Stimulated activated CD8-positive, alpha-beta memory T cell treated with anti-CD3 and anti-CD28 coated beads, Interleukin-4, amount 100 ng/mL, for 48 hours (primary cell): ENCODE measurements around the gene TSTD1.
"Not testable (repeated sequence)": the region's sequence is repeated elsewhere in the genome, so short reads cannot be mapped to it uniquely, and the experiment has no call there.

Experiments
- DNase-seq: peaks from one replicate; pipeline ENCODE4 v3.0.0-alpha.2; 2020

Gene TSTD1

DNA sequence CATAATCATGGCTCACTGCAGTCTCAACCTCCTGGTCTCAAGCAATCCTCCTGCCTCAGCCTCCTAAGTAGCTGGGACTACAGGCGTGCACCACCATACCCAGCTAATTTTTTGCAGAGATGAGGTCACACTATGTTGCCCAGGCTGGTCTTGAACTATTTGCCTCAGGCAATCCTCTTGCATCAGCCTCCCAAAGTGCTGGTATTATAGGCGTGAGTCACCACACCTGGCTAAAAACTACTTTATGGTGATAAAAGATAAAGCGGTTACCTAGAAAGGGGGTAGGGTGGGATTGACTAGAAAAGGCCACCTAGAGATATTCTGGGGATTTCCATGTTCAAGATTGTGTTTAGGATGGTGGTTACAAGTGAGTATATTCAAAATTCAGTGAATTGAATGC, 5.0 kb downstream of the TSTD1 start:
- no peak for DNase-seq

DNA sequence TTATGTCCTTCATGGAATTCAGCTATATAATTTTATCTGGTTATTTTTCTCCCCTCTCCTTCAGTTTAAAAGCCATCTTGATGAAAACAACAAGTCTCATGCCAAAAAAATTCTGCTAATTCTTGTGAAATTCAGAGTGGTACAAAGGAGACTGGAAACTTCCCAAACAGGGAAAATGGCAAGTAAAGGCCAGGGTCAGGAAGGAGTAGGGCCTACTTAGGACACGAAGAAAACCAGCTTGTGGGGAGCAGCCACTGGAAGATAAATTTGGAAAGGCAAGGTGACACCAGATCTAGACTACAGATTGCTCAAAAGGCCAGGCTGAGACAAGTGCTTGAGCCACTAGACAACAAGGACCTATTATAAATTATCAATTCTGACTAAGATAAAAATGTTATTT, 6.4 kb downstream of the TSTD1 start:
- no peak for DNase-seq

DNA sequence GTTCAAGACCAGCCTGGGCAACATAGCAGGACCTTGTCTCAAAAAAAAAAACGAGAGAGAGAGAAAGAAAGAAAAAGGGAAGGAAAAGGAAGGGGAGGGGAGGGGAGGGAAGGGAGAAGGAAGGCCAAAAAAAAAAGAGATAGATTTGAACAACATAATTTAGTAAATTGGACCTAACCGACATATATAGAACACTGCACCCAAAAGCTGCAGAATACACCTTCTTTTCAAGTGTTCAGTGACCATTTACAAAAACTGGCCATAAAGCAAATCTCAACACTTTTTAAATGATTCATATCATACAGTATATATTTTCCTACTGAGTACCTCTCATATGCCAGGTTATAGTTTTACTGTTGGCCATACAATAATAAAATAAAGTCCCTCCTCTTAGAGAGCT, 6.9 kb downstream of the TSTD1 start:
- no peak for DNase-seq

DNA sequence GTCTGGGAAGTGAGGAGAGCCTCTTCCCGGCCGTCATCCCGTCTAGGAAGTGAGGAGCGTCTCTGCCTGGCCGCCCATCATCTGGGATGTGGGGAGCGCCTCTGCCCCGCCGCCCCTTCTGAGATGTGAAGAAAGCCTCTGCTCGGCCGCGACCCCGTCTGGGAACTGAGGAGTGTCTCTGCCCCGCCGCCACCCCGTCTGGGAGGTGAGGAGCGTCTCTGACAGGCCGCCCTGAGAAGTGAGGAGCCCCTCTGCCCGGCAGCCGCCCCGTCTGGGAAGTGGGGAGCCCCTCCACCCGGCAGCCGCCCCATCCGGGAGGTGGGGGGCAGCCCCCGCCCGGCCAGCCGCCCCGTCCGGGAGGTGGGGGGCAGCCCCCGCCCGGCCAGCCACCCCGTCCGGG, 9.3 kb downstream of the TSTD1 start:
- not testable (repeated sequence) for DNase-seq

DNA sequence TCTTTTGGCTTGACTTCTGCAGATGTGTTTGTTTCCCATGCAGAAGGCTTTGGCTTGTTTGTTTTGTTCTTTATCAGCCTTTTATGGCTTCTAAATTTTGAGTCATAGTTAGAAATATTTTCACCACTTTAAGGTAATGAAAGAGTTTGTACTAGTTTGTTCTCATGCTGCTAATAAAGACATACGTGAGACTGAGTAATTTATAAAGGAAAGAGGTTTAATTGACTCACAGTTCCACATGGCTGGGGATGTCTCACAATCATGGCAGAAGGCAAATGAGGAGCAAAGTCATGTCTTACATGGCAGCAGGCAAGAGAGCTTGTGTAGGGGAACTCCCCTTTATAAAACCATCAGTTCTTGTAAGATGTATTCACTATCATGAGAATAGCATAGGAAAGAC, 11.8 kb downstream of the TSTD1 start:
- DNase-seq, result not testable (repeated sequence)

DNA sequence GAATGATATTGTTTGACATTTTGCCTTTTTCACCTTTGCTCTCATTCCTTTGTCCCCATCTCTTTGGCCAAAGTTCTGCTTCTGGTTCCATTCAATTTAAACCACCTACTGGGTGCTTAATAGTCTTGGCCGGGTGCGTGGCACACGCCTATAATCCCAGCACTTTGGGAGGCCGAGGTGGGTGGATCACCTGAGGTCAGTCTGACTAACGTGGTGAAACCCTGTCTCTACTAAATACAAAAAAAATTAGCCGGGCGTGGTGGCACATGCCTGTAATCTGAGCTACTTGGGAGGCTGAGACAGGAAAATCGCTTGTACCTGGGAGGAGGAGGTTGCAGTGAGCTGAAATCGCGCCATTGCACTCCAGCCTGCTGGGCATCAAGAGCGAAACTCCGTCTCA, 16.3 kb downstream of the TSTD1 start:
- DNase-seq, result not testable (repeated sequence)

DNA sequence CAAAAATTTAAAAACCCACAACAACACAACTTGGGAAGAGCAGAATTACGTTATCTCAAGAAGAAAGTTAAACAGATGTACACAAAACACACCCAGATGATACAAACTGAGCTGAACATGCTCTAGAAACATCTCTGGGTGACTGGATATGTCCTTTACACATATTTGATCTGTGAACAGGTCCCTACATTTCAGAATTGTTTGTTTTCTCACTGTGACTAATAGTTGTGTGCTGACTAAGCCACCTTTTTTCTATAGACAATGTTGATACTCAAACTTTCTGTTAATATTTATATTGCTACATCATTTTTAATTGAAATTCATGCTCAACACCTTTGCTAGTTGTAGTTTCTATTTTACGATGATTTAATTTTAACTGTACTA, 16.8 kb downstream of the TSTD1 start:
- DNase-seq, result no peak

DNA sequence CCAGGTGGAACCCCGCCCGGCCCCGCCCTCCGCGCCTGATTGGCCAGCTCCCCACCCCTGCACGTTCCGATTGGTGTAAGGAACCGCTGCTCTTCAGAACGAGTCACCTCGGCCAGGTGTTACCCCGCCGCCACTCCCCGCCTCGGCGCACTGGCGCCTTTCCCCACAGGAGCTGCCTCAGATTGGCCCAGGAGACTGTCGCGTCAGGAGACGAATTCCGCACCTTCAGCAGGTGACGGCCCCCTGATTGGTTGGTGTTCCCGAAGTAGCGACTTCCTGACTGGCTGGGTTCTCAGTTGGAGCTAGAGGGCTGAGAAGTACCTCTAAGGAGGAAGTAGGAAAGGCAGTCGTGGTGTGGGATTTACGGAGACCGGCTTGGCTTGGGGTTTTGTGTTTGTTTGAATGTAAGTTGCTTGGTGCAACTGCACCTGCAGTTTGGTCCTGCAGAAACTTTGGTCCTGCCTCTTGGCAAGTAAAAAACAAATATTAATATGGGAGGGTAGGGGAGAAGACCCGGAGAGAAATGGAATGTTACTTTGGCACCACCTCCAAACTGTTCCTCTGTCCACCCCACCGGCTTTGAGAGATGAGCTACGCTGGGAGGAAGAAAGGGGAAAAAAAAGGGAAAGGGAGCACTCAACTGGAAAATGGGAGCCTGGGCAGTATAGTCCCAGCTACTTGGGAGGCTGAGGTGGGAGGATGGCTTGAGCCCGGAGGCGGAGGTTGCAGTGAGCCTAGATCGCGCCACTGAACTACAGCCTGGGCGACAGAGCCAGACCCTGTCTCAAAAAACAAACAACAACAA, 17.4 kb downstream of the TSTD1 start:
- DNase-seq, result peak; percentile 87

DNA sequence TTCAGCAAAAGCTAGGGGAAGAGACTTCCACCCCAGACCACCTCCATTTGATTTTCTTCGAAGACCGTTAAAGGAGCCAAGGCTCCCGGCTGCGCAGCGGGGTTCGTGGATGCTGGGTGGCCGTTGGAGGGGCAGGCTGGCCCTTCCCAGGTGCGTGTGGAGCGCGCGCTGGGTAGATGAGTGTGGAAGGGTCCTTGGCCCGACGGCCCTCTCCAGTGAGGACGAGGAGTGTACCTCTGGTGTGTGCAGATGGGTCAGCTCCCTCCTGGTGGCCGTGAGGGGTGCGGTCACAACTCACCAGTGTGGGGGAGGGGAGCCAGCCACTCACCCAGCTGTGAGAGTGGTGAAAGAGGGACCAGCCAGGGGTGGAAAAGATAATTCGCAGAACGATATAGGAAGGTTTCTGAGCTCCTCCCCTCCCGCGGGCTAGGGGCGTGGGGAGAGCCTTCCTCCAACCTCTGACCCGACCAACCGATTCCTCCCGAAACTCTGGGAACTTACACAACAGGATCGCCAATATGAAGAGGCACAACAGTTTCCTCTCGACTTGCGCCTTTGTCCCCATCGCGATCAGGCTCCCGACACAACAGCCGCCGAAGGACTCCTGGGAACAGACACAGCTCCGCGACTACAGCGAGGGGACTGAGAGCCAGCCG, 18.1 kb downstream of the TSTD1 start, which contains the start of gene F11R:
Gene F11R (minus strand): TSS at position 644 of the 656 bp plus-strand sequence. CDS start 79 bp downstream, at position 565.
- DNase-seq, result peak; percentile 58

DNA sequence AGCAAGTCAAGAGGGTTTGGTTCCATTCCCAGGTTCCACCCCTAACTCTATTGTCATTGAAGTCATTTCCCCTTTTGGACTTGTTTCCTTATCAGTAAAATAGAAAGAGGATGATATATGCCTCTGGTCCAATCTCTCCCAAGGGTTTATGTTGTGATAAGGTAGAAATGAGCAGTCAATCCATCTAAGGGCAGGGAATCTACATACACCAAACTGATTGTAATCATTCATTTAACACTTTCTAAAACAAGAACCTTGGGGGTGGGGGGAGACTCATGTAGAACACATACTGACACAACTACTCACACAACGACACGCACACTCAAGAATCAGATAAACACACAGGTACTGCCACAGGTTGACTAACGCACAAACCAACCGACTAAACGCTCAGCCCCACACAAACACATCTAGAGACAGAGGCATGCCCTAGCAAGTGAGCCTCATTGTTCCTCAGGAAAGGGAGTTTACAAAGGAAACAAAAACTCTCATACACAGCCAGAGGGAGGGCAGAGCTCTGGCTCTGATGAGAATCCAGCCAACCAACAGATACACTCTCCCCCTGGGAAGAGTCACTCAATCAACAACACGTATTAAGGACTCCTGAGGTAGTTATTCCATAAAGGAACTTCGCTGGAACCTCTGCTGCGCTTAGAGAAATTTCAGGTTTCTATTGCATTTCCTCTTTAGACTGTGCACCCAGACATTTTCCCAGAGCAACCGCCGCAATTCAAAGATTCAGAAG, 18.8 kb downstream of the TSTD1 start:
- no peak for DNase-seq

DNA sequence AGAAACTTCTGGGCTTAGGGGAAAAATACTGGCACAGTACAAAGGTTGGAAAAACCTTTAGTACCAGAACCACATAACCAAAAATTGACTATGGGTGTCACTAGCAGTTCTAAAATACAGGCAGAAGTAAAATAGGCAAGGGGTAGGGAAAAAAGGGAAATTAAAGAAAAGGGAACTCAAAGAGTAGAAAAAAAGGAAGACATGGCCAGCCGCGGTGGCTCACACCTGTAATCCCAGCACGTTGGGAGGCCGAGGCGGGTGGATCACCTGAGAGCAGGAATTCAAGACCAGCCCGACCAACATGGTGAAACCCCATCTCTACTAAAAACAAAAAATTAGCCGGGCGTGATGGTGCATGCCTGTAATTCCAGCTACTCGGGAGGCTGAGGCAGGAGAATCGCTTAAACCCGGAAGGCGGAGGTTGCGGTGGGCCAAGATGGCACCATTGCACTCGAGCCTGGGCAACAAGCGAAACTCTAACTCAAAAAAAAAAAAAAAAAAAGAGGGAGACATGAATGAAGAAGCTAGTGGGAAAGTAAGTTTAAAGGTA, 19.6 kb downstream of the TSTD1 start:
- not testable (repeated sequence) for DNase-seq

DNA sequence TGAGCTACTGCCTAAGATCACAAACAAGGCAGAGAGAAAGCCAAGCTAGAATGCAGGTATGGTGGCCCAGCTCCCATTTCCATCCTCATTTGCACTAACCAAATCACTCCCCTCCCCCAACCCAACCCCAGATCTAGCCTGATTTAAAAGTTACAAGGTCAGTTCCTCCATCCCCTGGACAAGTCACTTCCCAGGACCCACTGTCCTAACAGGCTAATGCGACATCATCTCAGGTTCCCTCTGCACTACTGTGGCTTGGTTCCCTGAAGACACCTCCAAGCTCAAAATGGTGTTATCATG, 20.2 kb downstream of the TSTD1 start:
- no peak for DNase-seq

DNA sequence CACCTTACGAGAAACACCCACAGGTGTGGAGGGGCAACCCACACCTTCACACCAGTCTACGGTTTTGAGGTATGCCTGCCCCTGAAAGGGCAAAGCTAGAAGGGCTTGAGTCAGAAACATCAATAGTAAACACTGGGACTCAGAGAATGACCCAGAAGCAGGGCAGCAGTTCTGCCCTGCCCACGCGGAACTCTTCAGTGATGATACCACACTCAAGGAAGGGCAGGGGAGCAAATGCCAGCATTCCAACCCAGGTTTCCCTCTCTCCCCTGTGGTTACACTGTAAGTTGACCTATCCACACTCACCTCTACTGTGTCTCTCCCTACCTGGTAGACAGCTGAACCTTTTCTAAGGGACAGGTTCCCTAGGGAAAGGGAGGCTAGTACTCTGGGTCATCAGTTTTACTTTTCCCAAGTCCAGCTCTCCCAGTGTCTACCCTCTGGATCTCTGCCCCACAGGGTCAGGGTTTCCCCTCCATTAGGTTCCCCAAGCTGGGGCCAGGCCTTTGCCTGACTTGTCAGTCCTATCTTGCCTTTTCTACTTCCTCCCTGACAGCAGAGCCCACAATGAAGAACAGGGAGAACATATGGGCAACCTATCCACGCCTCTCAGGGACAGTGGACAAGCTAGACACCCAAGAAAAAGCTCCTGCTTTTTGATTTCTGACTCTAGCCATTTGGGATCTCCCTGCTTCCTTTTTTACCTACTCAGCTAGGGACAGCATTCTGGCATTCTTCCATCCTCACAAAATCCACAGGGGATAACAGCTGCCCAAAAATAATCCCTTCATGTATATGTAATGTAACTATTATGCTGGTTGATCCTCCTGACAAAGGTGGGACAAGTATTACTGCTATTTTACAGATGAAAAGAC, 20.8 kb downstream of the TSTD1 start:
- no peak for DNase-seq

DNA sequence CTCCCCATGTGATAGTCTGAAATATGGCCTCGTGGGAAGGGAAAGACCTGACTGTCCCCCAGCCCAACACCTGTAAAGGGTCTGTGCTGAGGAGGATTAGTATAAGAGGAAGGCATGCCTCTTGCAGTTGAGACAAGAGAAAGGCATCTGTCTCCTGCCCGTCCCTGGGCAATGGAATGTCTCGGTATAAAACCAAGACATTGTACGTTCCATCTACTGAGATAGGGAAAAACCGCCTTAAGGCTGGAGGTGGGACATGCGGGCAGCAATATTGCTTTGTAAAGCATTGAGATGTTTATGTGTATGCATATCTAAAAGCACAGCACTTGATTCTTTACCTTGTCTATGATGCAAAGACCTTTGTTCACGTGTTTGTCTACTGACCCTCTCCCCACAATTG, 21.6 kb downstream of the TSTD1 start:
- DNase-seq, result not testable (repeated sequence)

DNA sequence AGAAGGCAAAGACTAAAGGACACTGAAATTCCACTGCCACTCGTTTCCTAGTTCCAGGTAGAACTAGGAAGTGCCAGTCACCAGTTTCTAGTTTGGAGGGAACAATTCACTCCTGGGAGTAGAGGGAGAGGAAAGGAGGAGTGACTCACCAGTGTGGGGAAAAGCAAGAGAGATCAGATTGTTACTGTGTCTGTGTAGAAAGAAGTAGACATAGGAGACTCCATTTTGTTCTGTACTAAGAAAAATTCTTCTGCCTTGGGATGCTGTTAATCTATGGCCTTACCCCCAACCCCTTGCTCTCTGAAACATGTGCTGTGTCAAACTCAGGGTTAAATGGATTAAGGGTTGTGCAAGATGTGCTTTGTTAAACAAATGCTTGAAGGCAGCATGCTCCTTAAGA, 22.1 kb downstream of the TSTD1 start:
- DNase-seq, result not testable (repeated sequence)

DNA sequence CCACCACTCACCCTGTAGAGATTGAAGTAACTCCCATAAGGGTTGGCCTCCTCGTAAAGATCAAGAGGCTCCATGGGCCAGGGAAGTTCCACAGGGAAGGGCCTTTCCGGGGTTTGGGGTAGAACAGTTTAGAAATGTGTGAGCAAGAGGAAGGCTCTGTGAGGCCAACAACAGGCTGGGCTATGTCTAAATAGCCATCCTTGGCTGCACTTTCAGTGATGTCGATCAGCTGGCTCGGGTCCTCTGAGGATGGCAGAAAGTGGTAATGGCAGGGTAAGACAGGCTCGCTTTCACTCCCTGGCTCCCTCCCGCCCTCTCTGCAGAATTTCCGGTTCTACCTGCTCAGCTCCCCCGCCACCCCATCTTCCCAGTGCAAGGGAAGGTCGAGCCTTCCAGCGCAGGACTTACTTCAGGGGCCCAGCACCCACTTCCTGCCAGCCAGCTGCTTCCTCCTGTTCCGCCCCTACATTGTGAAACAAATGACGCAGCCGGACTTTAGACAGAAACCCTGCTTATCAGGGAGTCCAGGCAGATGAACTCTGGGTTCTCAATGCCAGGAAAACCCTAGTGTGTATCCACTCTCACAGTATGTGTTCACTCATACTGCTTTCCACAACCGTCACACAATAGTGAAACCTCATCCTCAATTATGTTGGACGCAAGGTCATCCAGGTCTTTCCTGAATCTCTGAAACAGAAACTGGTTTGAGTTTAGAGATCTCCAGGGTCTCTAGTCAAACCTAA, 25.1 kb downstream of the TSTD1 start:
- peak; percentile 82 for DNase-seq

DNA sequence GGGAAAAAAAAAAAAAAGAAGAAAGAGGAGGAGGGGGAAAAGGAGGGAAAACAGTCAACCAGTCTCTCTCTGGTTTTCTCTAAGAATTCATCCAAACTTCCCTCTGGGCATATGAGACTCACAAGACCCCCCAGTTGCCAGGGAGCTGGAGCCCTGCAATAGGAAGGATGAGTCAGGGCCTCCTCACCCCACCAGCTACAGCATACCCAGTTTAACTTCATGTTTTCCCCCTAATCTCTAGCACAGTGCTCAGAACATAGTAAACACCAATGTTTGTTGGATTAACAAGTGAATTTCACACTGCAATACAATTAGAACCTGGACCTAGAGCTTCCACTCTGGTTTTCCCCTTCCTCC, 25.7 kb downstream of the TSTD1 start:
- no peak for DNase-seq

DNA sequence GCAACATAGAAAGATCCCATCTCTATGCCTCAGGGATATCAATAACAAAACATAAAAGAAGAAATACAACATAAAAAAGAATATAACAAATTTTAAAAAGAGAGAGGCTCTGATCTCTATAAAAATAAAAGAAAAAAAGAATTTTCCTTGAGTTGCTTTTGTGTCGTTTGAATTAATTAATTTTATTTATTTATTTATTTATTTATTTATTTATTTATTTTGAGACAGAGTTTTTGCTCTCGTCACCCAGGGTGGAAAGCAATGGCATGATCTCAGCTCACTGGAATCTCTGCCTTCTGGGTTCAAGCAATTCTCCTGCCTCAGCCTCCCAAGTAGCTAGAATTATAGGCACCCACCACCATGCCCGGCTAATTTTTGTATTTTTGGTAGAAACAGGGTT, 26.3 kb downstream of the TSTD1 start:
- no peak for DNase-seq

DNA sequence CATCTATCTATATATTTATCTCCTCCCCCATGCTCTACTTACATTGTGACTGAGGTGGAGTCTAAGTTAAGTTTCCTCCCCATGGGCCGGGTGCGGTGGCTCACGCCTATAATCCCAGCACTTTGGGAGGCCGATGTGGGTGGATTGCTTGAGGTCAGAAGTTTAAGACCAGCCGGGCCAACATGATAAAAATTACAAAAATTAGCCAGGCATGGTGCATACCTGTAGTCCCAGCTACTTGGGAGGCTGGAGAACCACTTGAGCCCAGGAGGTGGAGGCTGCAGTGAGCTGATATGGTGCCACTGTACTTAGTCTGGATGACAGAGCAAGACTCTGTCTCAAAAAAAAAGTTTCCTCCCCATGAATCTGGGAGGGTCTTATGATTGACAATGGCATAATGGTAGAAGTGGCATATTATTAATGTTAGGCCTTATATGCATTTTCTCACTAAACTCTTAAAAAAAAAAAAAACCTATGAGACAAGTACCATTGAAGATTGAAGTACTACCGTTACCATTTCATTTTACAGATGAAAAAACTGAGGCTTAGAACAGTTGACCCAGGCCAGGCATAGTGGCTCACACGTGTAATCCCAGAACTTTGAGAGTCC, 29.1 kb downstream of the TSTD1 start:
- DNase-seq, result no peak

DNA sequence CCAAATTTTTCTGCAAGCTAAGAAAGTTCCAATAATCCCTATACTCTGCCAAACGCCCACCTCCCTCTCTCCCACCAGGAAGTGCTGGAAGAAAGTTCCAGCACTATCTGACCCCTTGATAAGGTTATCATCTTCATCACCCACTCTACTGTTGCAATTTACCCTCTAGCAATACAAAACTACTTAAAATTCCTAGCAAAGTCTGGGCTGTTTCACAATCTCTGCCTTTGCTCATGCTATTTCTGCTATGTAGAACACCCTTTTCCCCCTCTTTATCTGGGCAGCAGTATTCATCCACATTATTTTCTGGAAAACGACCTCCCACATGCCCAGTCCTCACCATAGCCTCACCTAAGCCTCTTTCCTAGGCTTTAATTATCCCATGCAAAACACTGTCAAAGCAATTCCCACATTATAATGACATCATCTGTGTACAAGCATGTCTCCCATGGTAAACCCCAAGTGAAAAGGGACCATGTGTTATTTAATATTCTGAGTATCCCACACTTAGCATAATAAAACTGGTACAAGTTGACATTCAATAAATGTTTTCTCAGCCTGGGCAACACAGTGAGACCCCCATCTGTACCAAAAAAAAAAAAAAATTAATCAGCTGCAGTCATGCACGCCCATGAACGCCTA, 29.8 kb downstream of the TSTD1 start:
- DNase-seq, result no peak

DNA sequence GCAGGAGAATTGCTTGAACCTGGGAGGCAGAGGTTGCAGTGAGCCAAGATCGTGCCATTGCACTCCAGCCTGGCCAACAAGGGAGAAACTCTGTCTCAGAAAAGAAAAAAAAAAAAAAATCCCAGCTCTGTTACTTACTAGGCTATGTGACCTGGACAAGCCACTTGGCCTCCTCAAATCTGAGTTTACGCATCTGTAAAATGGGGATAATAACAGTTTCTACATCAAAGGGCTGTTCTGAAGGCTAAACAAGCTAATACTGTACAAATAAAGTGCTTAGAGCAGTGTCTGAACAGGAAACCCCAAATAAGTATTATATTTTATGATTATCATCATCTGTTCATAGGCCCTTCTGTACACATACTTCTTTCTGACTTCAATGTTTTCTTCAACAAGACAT, 31.4 kb downstream of the TSTD1 start:
- DNase-seq, result no peak
